Trophoblast cell (in vitro differentiated cells and primary cell): ENCODE data around the gene CDH3.
A peak's percentile ranks its signal among the peaks of the same experiment; 100 is the strongest.

Source experiments
- DNase-seq, 2 donors: peaks; one replicate each; pipeline ENCODE4 v3.0.0-alpha.2; 2016
- H2AFZ ChIP-seq: 2 replicates; pipeline ENCODE4 v1.6.1; 2013; ENCODE audit warnings: low read length, moderate library complexity, mild to moderate bottlenecking; ENCODE audit not compliant: insufficient read depth, poor library complexity
- H2AK5ac ChIP-seq: 2 replicates; pipeline ENCODE4 v1.6.1; 2013; ENCODE audit warnings: mild to moderate bottlenecking, low read length
- H2BK120ac ChIP-seq: 2 replicates; pipeline ENCODE4 v1.6.1; 2013; ENCODE audit warnings: low read length, mild to moderate bottlenecking, moderate library complexity; ENCODE audit not compliant: insufficient read depth, poor library complexity
- H2BK12ac ChIP-seq: 2 replicates; pipeline ENCODE4 v1.6.1; 2013; ENCODE audit warnings: mild to moderate bottlenecking, low read length, moderate library complexity
- H2BK5ac ChIP-seq: 2 replicates; pipeline ENCODE4 v1.6.1; 2013; ENCODE audit warnings: low read length, low read depth, moderate library complexity, mild to moderate bottlenecking; ENCODE audit not compliant: poor library complexity
- H3K14ac ChIP-seq: 2 replicates; pipeline ENCODE4 v1.6.1; 2013; ENCODE audit warnings: mild to moderate bottlenecking, low read length
- H3K18ac ChIP-seq: 2 replicates; pipeline ENCODE4 v1.6.1; 2013; ENCODE audit warnings: mild to moderate bottlenecking, low read length
- H3K23ac ChIP-seq: 2 replicates; pipeline ENCODE4 v1.6.1; 2013; ENCODE audit warnings: low read length
- H3K27ac ChIP-seq: 2 replicates; pipeline ENCODE4 v1.5.1; 2013; ENCODE audit warnings: low read depth, mild to moderate bottlenecking, inconsistent platforms, low read length, moderate library complexity
- H3K27me3 ChIP-seq: 2 replicates; pipeline ENCODE4 v1.6.1; 2013; ENCODE audit warnings: inconsistent platforms, mild to moderate bottlenecking, low read length, moderate library complexity; ENCODE audit not compliant: insufficient read depth
- H3K36me3 ChIP-seq, 2 experiments: 1 replicate in 1 of 2; 2 replicates in 1 of 2; pipeline ENCODE4 v1.6.1; 2013; ENCODE audit warnings: low read length in 2 of 2, mild to moderate bottlenecking in 2 of 2, moderate library complexity in 1 of 2; ENCODE audit not compliant: insufficient read depth in 2 of 2, control insufficient read depth in 1 of 2
- H3K4ac ChIP-seq: 2 replicates; pipeline ENCODE4 v1.6.1; 2013; ENCODE audit warnings: low read depth, mild to moderate bottlenecking, low read length, moderate library complexity
- H3K4me1 ChIP-seq, 2 experiments: 1 replicate in 1 of 2; 2 replicates in 1 of 2; pipeline ENCODE4 v1.6.1; 2013; ENCODE audit warnings: low read length in 2 of 2, mild to moderate bottlenecking in 2 of 2, moderate library complexity in 1 of 2; ENCODE audit not compliant: insufficient read depth in 2 of 2, control insufficient read depth in 1 of 2
- H3K4me2 ChIP-seq: 2 replicates; pipeline ENCODE4 v1.6.1; 2013; ENCODE audit warnings: inconsistent platforms, mild to moderate bottlenecking, low read length, moderate library complexity
- H3K4me3 ChIP-seq: 2 replicates; pipeline ENCODE4 v1.5.1; 2013; ENCODE audit warnings: mild to moderate bottlenecking, low read depth, low read length, inconsistent platforms
- H3K79me1 ChIP-seq: one replicate; pipeline ENCODE4 v1.6.1; 2013; ENCODE audit warnings: low read length
- H3K79me2 ChIP-seq: 2 replicates; pipeline ENCODE4 v1.6.1; 2013; ENCODE audit warnings: low read length, mild to moderate bottlenecking; ENCODE audit not compliant: control insufficient read depth, insufficient read depth, poor library complexity
- H3K9ac ChIP-seq: 2 replicates; pipeline ENCODE4 v1.6.1; 2013; ENCODE audit warnings: mild to moderate bottlenecking, low read length
- H3K9me3 ChIP-seq: 2 replicates; pipeline ENCODE4 v1.6.1; 2013; ENCODE audit warnings: low read depth, mild to moderate bottlenecking, control low read depth, inconsistent platforms, low read length; ENCODE audit not compliant: insufficient read depth
- H4K12ac ChIP-seq: 2 replicates; pipeline ENCODE4 v1.6.1; 2013; ENCODE audit warnings: low read depth, mild to moderate bottlenecking, low read length, moderate library complexity
- H4K8ac ChIP-seq: 2 replicates; pipeline ENCODE4 v1.6.1; 2013; ENCODE audit warnings: low read depth, mild to moderate bottlenecking, low read length, moderate library complexity
- H4K91ac ChIP-seq: one replicate; pipeline ENCODE4 v1.6.1; 2013; ENCODE audit warnings: low read depth, mild to moderate bottlenecking, low read length, moderate library complexity
- WGBS: extraction: QIAGEN DNeasy Blood & Tissue Kit; methylation state at CpG from one replicate; pipeline ENCODE4 v1.1.7; 2013; ENCODE audit warnings: missing lambda C conversion rate; ENCODE audit not compliant: insufficient read length, insufficient coverage; ENCODE audit errors: extremely low coverage; 5-methylcytosine and 5-hydroxymethylcytosine counted together

CDH3 gene

GRCh38 chr16:68656751-68657150 is 11.6 kb downstream of the CDH3 start:
- Histone ChIP-seq H3K4me2 (no peak overlapping the region), H4K91ac (no peak overlapping the region), H3K27ac (peak overlapping the region; percentile 55), H4K8ac (no peak overlapping the region), H2AFZ (no peak overlapping the region), H3K4me1 (peaks cover 29 to 36% of the 10 kb centered on the region in 2 experiments), H4K12ac (no peak overlapping the region), H2BK12ac (no peak overlapping the region), H2AK5ac (no peak overlapping the region), H3K18ac (no peak overlapping the region), H3K4me3 (no peak overlapping the region), H2BK5ac (no peak overlapping the region), H3K9me3 (no peaks in the 10 kb centered on the region), H3K79me1 (peaks cover 9% of the 10 kb centered on the region), H3K36me3 (peaks cover 4 to 6% of the 10 kb centered on the region in 2 experiments), H3K14ac (no peak overlapping the region), H2BK120ac (no peak overlapping the region), H3K79me2 (peaks cover 6% of the 10 kb centered on the region), H3K23ac (no peak overlapping the region), H3K27me3 (no peaks in the 10 kb centered on the region), H3K9ac (no peak overlapping the region), H3K4ac (no peak overlapping the region)
- no CpG with 5 or more reads among the region's 2 CpGs for WGBS
- no peak for DNase-seq

GRCh38 chr16:68658341-68658973 is 13.3 kb downstream of the CDH3 start:
- Histone ChIP-seq H3K79me2 (peaks cover 8% of the 10 kb centered on the region), H3K79me1 (peaks cover 9% of the 10 kb centered on the region), H2BK120ac (peak overlapping the region; percentile 52), H3K23ac (no peak overlapping the region), H3K36me3 (peaks cover 3% of the 10 kb centered on the region in 2 experiments), H4K91ac (peak overlapping the region; percentile 69), H3K9ac (no peak overlapping the region), H3K4me1 (peaks cover 24 to 31% of the 10 kb centered on the region in 2 experiments), H2BK12ac (peak overlapping the region; percentile 63), H3K4me2 (peak overlapping the region; percentile 14), H2AFZ (peak overlapping the region; percentile 10), H3K4me3 (no peak overlapping the region), H3K18ac (peak overlapping the region; percentile 2), H3K4ac (peak overlapping the region; percentile 25), H3K9me3 (no peaks in the 10 kb centered on the region), H4K8ac (peak overlapping the region; percentile 64), H4K12ac (peak overlapping the region; percentile 35), H3K14ac (peak overlapping the region; percentile 7), H2BK5ac (peak overlapping the region; percentile 71), H3K27ac (peak overlapping the region; percentile 81), H2AK5ac (peak overlapping the region; percentile 18), H3K27me3 (no peaks in the 10 kb centered on the region)
- WGBS, result no CpG with 5 or more reads among the region's 13 CpGs
- peak; percentile 28 to 36 for DNase-seq

- no peak overlapping the region for H3K14ac ChIP-seq
- no peak overlapping the region for H3K9ac ChIP-seq
- H2BK120ac ChIP-seq, result no peak overlapping the region
- H4K8ac ChIP-seq, result no peak overlapping the region
- peaks cover 9% of the 10 kb centered on the region for H3K79me2 ChIP-seq
- no peak overlapping the region for H2AFZ ChIP-seq
- H3K36me3 ChIP-seq, result peaks cover 3% of the 10 kb centered on the region in 2 experiments
- peaks cover 11% of the 10 kb centered on the region for H3K79me1 ChIP-seq
- H3K4me1 ChIP-seq, result peaks cover 26 to 33% of the 10 kb centered on the region in 2 experiments
- WGBS, result no CpG with 5 or more reads among the region's 1 CpG
- peak overlapping the region; percentile 64 for H3K4ac ChIP-seq
- H3K4me2 ChIP-seq, result no peak overlapping the region
- H3K18ac ChIP-seq, result no peak overlapping the region
- H4K12ac ChIP-seq, result no peak overlapping the region
- no peak overlapping the region for H3K23ac ChIP-seq
- H4K91ac ChIP-seq, result no peak overlapping the region
- peak overlapping the region; percentile 58 for H2BK12ac ChIP-seq
- no peaks in the 10 kb centered on the region for H3K27me3 ChIP-seq
- H3K27ac ChIP-seq, result no peak overlapping the region
- no peak overlapping the region for H2AK5ac ChIP-seq
- no peaks in the 10 kb centered on the region for H3K9me3 ChIP-seq
- H2BK5ac ChIP-seq, result no peak overlapping the region
- no peak for DNase-seq
- no peak overlapping the region for H3K4me3 ChIP-seq
Observed at GRCh38 chr16:68658974-68659360, 13.9 kb downstream of the CDH3 start.

DNA sequence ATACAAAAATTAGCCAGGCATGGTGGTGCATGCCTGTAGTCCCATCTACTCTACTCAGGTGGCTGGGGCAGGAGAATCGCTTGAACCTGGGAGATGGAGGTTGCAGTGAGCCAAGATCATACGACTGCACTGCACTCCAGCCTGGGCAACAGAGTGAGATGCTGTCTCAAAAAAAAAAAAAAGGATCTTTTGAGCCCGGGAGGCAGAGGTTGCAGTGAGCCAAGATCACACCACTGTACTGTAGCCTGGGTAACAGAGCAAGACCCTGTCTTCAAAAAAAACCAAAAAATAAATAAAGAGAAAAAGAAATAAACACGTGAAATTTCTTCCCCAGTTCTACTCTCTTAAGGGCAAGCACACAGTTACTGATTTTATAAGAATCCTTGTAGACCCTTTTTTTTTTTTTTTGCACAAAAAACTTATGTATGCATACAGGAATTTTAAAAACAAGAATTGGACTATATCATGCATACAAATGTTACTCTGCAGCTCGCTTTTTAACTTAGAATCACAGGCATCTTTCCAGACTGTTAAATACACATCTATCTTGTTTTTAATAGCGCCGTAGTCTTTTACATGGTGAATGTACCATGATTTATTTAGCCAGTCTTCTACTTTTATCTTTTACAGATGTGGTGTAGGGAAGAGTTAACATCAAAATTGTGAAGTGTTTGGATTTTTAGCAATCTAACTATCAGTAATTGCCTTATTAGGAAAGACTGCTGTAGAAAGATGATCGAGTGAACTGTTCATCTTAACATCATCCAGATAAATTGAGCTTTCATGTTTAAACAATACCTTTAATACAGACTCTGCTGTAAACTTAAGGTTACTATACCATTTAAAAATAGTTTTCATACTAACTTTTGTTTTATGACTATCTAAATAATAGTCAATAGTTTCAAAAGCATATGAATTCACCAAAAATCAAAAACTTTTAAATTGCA is 14.6 kb downstream of the CDH3 start:
- H3K4me3 ChIP-seq, result no peak overlapping the region
- no CpG with 5 or more reads among the region's 8 CpGs for WGBS
- no peak overlapping the region for H2BK5ac ChIP-seq

More for the DNA sequence above, 14.6 kb downstream of the CDH3 start:
- Histone ChIP-seq H2AK5ac (no peak overlapping the region), H3K9ac (no peak overlapping the region), H3K14ac (no peak overlapping the region), H2AFZ (no peak overlapping the region), H4K12ac (no peak overlapping the region), H2BK120ac (no peak overlapping the region), H3K9me3 (no peaks in the 10 kb centered on the region), H4K8ac (no peak overlapping the region), H3K4me1 (peaks cover 28 to 35% of the 10 kb centered on the region in 2 experiments), H3K4me2 (no peak overlapping the region), H3K79me2 (peaks cover 9% of the 10 kb centered on the region), H3K27me3 (no peaks in the 10 kb centered on the region), H3K36me3 (peaks cover 3% of the 10 kb centered on the region in 2 experiments), H3K27ac (no peak overlapping the region), H2BK12ac (no peak overlapping the region), H3K79me1 (peaks cover 11% of the 10 kb centered on the region), H3K4ac (no peak overlapping the region), H3K18ac (no peak overlapping the region), H4K91ac (no peak overlapping the region), H3K23ac (no peak overlapping the region)
- DNase-seq, result no peak
